ENCODE measurements around the gene TYMP.
A peak's percentile ranks its signal among the peaks of the same experiment; 100 is the strongest.
"Not testable (repeated sequence)": the region's sequence is repeated elsewhere in the genome, so short reads cannot be mapped to it uniquely, and the experiment has no call there.

TYMP gene

DNA sequence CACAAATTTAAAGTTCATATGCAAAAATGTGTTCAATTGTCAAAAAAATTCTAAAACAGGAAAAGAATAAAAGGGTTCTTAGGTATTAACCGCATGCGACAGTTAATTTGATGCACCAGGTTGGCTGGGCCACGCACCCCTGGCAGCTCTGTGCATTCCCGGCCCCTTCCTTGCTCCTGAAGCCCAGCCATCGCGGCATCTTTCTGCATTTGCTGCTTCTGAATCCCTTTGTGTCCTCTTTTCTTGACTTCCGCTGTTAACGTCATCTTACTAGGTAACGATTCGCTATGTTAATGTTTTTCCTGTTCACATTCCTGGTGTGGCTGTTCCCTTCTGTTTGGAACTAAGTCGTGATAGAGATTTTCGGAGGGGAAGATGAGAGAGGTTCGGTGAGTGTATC lies 8.0 kb upstream of the TYMP start:
- no peak for DNase-seq

DNA sequence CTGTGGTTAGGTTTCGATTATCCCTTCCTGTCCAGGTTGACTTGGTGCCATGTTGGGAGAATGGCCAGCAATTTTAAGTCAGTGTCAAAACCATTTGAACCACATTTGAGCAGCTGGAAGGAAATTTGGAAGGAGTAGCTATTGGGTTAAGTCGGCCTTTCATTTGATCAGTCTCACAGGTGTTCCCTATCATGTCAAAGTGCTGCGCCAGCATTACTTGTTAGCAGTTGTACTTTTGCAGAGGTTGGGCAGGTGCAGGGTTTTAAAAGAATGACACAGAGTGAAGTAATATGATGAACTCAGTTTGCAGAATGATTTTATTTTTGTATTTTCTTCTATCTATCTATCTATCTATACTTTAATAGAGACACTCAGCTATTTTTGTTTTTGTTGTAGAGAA lies 6.4 kb upstream of the TYMP start:
- DNase-seq, result no peak

DNA sequence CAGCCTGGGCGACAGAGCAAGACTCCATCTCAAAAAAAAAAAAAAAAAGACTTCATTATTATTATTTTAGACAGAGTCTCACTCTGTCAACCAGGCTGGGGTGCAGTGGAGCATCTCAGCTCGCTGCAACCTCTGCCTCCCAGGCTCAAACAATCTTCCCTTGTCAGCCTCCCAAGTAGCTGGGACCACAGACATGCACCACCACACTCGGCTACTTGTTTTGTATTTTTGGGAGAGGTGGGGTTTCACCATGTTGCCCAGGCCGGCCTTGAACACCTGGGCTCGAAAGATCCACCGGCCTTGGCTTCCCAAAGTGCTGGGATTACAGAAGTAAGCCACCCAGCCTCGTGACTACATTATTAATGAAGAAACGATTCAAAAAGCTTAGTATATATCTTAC lies 5.3 kb upstream of the TYMP start:
- no peak for DNase-seq

DNA sequence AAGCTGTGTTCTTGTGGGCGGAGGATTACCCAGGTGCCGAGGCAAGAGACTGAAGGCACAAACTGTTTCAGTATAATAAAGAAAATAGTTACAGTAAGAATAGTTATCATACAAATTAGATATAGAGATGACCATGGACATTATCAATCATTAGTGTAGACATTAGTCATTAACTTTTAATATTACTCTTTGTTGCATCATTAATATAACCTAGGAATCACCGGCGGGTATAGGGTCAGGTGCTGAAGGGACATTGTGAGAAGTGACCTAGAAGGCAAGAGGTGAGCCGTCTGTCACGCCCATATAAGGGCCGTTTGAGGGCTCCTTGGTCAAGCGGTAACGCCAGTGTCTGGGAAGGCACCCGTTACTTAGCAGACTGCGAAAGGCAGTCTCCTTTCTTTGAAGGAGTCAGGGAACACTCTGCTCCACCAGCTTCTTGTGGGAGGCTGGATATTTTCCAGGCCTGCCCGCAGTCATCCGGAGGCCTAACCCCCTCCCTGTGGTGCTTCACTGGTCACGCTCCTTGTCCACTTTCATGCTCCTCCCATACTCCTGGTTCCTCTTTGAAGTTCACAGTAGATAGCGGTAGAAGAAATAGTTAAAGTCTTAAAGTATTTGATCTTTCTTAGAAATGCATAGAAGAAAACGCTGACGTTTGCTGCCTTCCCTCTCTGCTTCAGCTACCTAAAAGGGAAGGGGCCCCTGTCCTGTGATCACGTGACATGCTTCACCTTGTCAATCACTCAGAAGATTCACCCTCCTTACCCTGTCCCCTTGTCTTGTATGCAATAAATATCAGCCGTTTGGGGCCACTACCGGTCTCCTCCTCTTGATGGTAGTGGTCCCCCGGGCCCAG lies 4.3 kb upstream of the TYMP start:
- not testable (repeated sequence) for DNase-seq

DNA sequence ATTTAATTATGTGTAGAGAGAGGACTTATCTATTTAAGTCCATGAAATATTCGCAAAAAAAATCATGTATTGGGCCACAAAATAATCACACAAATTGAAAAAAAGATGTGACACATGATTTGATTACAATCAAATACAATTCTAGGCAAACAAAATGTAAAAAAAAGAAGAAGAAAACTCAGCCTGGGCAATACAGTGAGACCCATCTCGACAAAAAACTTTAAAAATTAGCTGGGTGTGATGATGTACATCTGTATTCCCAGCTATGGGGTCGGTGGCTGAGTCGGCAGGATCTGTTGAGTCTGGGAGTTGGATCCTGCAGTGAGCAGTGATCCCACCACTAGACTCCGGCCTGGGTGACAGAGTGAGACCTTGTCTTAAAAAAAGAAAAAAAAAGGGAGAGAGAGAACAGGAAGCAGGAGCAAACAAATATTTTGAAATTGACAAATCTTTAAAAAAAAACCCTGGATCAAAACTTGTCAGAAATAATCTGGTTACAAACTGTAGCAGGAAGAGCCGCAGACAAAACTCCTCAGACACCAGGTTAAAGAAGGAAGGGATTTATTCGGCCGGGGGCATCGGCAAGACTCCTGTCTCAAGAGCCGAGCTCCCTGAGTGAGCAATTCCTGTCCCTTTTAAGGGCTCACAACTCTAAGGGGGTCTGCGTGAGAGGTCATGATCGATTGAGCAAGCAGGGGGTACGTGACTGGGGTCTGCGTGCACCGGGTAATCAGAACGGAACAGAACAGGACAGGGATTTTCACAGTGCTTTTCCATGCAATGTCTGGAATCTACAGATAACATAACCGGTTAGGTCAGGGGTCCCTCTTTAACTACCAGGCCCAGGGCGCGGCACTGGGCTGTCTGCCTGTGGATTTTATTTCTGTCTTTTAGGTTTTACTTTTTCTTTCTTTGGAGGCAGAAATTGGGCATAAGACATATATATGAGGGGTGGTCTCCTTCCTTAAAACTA lies 3.3 kb upstream of the TYMP start:
- no peak for DNase-seq

- no peak for DNase-seq
These were observed 2.3 kb upstream of the TYMP start for GRCh38 chr22:50531962-50532674.

GRCh38 chr22:50531546-50531961 lies 1.7 kb upstream of the TYMP start:
- no peak for DNase-seq

GRCh38 chr22:50530877-50531545 lies 1.2 kb upstream of the TYMP start:
- DNase-seq, result no peak

- no peak for DNase-seq
These were observed 716 bp upstream of the TYMP start for GRCh38 chr22:50530580-50530876.

GRCh38 chr22:50529416-50529896 lies 356 bp downstream of the TYMP start:
- no peak for DNase-seq

DNA sequence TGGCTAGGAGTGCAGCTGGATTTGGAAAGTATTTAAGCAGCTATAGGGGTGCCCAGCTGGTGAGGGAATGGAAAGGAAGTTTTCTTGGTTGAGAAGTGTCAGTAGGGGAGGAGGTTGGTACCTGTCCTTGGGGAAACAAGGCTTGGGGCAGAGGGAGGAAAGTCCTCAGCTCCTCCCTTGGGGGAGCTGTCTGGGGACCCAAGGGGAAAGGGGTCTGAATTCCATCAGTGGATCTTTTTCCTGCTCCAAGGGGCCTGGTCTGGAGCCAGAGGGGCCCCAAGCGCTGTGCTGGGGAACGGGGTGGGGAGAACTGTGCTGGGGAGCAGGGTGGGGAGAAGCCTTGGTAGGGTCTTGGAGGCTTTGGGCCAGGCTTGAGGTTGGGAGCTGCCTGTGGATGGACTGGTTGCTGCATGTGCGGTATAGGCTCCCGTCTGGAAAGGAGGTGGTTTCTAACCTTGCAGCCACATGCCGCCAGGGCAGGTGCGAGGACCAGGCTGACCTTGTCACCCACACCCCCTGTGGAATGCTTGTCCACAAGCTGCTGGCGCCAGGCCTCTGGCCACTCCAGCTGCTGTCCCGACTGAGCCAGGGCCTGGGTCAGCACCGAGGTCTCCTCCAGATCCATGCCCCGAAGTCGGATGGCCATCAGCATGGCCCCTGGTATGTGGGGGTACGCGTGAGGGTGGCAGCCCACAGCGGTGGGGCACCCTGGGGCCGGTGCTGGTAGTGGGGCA lies 963 bp downstream of the TYMP start:
- DNase-seq, result no peak

GRCh38 chr22:50527921-50528681 lies 1.7 kb downstream of the TYMP start:
- no peak for DNase-seq

- no peak for DNase-seq
These were observed 2.7 kb downstream of the TYMP start for GRCh38 chr22:50526834-50527801.

DNA sequence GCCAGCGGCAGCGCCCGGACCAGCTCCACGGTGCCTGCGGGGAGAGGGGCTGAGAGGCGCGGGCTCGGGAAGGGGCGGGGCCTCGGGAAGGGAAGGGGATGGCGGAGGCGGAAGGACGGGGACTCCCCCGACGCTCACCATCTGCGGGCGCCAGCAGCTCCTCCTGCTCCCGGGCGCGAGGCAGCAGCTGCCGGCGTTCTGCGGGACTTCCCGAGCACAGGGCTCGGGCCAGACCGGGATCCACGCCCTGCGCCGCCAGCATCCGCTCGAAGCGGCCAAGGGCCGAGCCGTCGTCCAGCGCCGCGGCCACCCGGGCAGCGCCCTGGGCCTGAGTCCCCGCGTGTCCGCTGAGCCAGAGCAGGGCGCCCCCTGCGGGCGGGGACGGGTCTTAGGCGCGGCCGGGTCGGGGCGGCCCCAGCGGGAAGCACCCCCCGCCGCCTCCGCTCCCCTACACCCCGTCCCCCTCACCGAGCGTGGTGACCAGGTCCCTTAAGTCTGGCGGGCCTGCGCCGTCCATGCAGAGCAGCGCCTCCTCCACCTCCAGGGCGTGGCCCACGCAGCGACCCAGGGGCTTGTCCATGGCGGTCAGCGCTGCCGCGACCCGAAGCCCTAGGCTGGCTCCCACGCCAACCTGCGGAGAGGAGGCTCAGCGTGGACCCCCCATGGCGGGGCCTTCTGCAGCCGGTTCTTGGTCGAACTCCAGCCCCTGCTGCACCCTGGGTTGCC lies 3.5 kb downstream of the TYMP start:
- DNase-seq, result peak; percentile 51

- no peak for DNase-seq
These were observed 4.0 kb downstream of the TYMP start for GRCh38 chr22:50525858-50526107.

GRCh38 chr22:50525104-50525857 lies 4.5 kb downstream of the TYMP start, which contains the start of gene SCO2:
Gene SCO2, minus strand, starts transcription at chr22:50525598. Its CDS starts 1,187 bp downstream, at chr22:50524411.
- peak; percentile 94 for DNase-seq

DNA sequence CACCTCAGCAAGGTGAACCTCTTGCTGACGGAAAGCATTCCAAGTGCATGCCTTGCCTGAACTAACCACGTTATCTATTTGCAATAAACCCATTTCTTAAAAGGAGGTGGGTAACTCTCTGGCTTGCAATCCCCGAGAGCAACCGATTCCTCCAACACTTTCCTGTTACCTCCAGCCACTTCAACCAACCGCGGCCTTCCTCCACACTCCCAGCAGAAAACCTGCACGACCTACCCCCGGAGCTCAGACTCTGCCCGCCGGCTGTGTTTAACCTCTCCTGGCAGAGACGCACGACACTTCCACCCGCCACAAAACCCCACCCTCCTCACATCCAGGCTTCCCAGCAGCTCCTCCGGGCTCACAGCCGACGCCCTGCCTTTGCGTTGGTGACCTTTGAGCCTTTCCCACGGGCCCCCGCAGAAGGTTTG lies 5.1 kb downstream of the TYMP start:
- no peak for DNase-seq

Measured in SHP77 treated with DMSO at 0.1 percent for 48 hours (cell line).